G401 (cell line): ENCODE results near the gene SLC1A4. TPM values are rescaled to one million over a fixed set of nuclear protein-coding genes. Genes with fewer than 3 reads are reported as not detected.
"Not testable (repeated sequence)": the region's sequence is repeated elsewhere in the genome, so short reads cannot be mapped to it uniquely, and the experiment has no call there.

Source experiments
- DNase-seq: peaks from one replicate; pipeline ENCODE4 v3.0.0-alpha.2; 2015; ENCODE audit warnings: low spot score
- in situ Hi-C: cut with HindIII; loops from 2 replicates; pipeline ENCODE4 v1.10.0; 2016; ENCODE audit warnings: low sequenced_read_pairs, mixed read lengths
- total RNA-seq: library from RNA; depleted of rRNA; stranded (reverse); fragments of >200 nt; shearing (Covaris generic); gene quantifications from 2 replicates; pipeline ENCODE4 v1.2.3, GENCODE V29; 2014

The SLC1A4 gene
- total RNA-seq, 1 experiment from 2014 or later = 2.8 TPM

- DNase-seq, in situ Hi-C loops: not testable (repeated sequence)
These were observed 31.1 kb downstream of the SLC1A4 start for GRCh38 chr2:65020251-65020650.

- no peak for DNase-seq
- in situ Hi-C loops = no loop called here
These were observed 31.8 kb downstream of the SLC1A4 start for GRCh38 chr2:65020943-65021528.

GRCh38 chr2:65021709-65022108, 32.5 kb downstream of the SLC1A4 start:
- in situ Hi-C loops = no loop called here
- no peak for DNase-seq

- in situ Hi-C loops = no loop called here
These were observed 33.0 kb downstream of the SLC1A4 start for GRCh38 chr2:65022189-65022588.

GRCh38 chr2:65023742-65024141, 34.5 kb downstream of the SLC1A4 start:
- in situ Hi-C loops = no loop called here
- no peak for DNase-seq

More at GRCh38 chr2:65022189-65022588, 33.0 kb downstream of the SLC1A4 start:
- no peak for DNase-seq

- in situ Hi-C loops = no loop called here
- no peak for DNase-seq
These were observed 35.1 kb downstream of the SLC1A4 start for GRCh38 chr2:65024149-65024829.

- in situ Hi-C loops = no loop called here
- DNase-seq = no peak
These were observed 36.4 kb downstream of the SLC1A4 start for GRCh38 chr2:65025453-65026123.

- in situ Hi-C loops = no loop called here
- DNase-seq = no peak
These were observed 37.0 kb downstream of the SLC1A4 start for GRCh38 chr2:65026154-65026553.

GRCh38 chr2:65026704-65027464, 37.7 kb downstream of the SLC1A4 start:
- no peak for DNase-seq
- in situ Hi-C loops = no loop called here

- in situ Hi-C loops = no loop called here
- no peak for DNase-seq
These were observed 38.5 kb downstream of the SLC1A4 start for GRCh38 chr2:65027616-65028244.

GRCh38 chr2:65030476-65031332, 41.5 kb downstream of the SLC1A4 start:
- in situ Hi-C loops = no loop called here
- DNase-seq = no peak

- in situ Hi-C loops = no loop called here
- no peak for DNase-seq
These were observed 42.3 kb downstream of the SLC1A4 start for GRCh38 chr2:65031341-65032018.

- in situ Hi-C loops = no loop called here
- no peak for DNase-seq
These were observed 43.1 kb downstream of the SLC1A4 start for GRCh38 chr2:65032019-65032975.

GRCh38 chr2:65033178-65033577, 44.0 kb downstream of the SLC1A4 start:
- no peak for DNase-seq
- in situ Hi-C loops = no loop called here

- in situ Hi-C loops = not testable (repeated sequence)
These were observed 44.5 kb downstream of the SLC1A4 start for GRCh38 chr2:65033667-65034066.

GRCh38 chr2:65035351-65035943, 46.2 kb downstream of the SLC1A4 start:
- DNase-seq = no peak
- in situ Hi-C loops = no loop called here

More at GRCh38 chr2:65033667-65034066, 44.5 kb downstream of the SLC1A4 start:
- not testable (repeated sequence) for DNase-seq
